Mesodermal cell (in vitro differentiated cells): ENCODE results near the gene ZNF606.

ENCODE experiments used
- H3K27ac ChIP-seq: 2 replicates; pipeline ENCODE4 v1.7.0; 2013; ENCODE audit warnings: mild to moderate bottlenecking, low read depth, low read length, moderate library complexity; ENCODE audit not compliant: severe bottlenecking
- H3K36me3 ChIP-seq: 2 replicates; pipeline ENCODE4 v1.7.1; 2013; ENCODE audit warnings: mild to moderate bottlenecking, low read length, moderate library complexity; ENCODE audit not compliant: control insufficient read depth, insufficient read depth
- H3K4me1 ChIP-seq: one replicate; pipeline ENCODE4 v1.7.1; 2013; ENCODE audit warnings: mild to moderate bottlenecking, low read length; ENCODE audit not compliant: insufficient read depth, control insufficient read depth, poor library complexity, severe bottlenecking
- H3K4me3 ChIP-seq: 2 replicates; pipeline ENCODE4 v1.7.0; 2013; ENCODE audit warnings: low read length, control low read depth, mild to moderate bottlenecking; ENCODE audit not compliant: insufficient read depth, poor library complexity, severe bottlenecking; ENCODE audit errors: extremely low read depth
- H3K9me3 ChIP-seq: 2 replicates; pipeline ENCODE4 v1.7.1; 2013; ENCODE audit warnings: mild to moderate bottlenecking, low read length, moderate library complexity; ENCODE audit not compliant: control insufficient read depth
- WGBS, 2 experiments: methylation state at CpG; one replicate each; pipeline ENCODE4 v1.1.5; 2013; ENCODE audit warnings: missing lambda C conversion rate in 2 of 2; ENCODE audit not compliant: insufficient coverage in 2 of 2; 5-methylcytosine and 5-hydroxymethylcytosine counted together

The ZNF606 gene

GRCh38 chr19:57964761-57965160 is 37.9 kb downstream of the ZNF606 start:
- 66% methylated on average over 3 of the region's 8 CpGs; no CpG with 5 or more reads in 1 of the 2 experiments for whole genome bisulfite sequencing, 2 experiments
- H3K4me1 ChIP-seq, result no peaks in the 10 kb centered on the region
- no peak overlapping the region for H3K4me3 ChIP-seq
- no peak overlapping the region for H3K27ac ChIP-seq
- H3K36me3 ChIP-seq, result no peaks in the 10 kb centered on the region
- H3K9me3 ChIP-seq, result peaks cover 40% of the 10 kb centered on the region

GRCh38 chr19:57961785-57962184 is 40.8 kb downstream of the ZNF606 start:
- Histone ChIP-seq H3K27ac (no peak overlapping the region), H3K9me3 (peaks cover 38% of the 10 kb centered on the region), H3K4me3 (no peak overlapping the region), H3K4me1 (no peaks in the 10 kb centered on the region), H3K36me3 (no peaks in the 10 kb centered on the region)
- 44 to 57% methylated on average over 1 of the region's 1 CpG for WGBS, 2 experiments

GRCh38 chr19:57954996-57955395 is 47.6 kb downstream of the ZNF606 start:
- Histone ChIP-seq H3K4me3 (no peak overlapping the region), H3K9me3 (peaks cover 48% of the 10 kb centered on the region), H3K27ac (no peak overlapping the region), H3K36me3 (no peaks in the 10 kb centered on the region), H3K4me1 (no peaks in the 10 kb centered on the region)
- 81 to 86% methylated on average over 1 to 3 of the region's 4 CpGs for WGBS, 2 experiments

GRCh38 chr19:57949702-57950101 is 52.9 kb downstream of the ZNF606 start:
- H3K4me3 ChIP-seq, result no peak overlapping the region
- WGBS, 2 experiments, result 80 to 89% methylated on average over 8 to 9 of the region's 12 CpGs
- no peak overlapping the region for H3K27ac ChIP-seq
- H3K4me1 ChIP-seq, result peaks cover 5% of the 10 kb centered on the region
- peaks cover 68% of the 10 kb centered on the region for H3K9me3 ChIP-seq
- peaks cover 8% of the 10 kb centered on the region for H3K36me3 ChIP-seq

GRCh38 chr19:57949296-57949695 is 53.3 kb downstream of the ZNF606 start:
- peaks cover 66% of the 10 kb centered on the region for H3K9me3 ChIP-seq
- H3K4me1 ChIP-seq, result peaks cover 5% of the 10 kb centered on the region
- no peak overlapping the region for H3K4me3 ChIP-seq
- peaks cover 12% of the 10 kb centered on the region for H3K36me3 ChIP-seq
- 94 to 95% methylated on average over 22 to 23 of the region's 24 CpGs for WGBS, 2 experiments
- no peak overlapping the region for H3K27ac ChIP-seq

GRCh38 chr19:57947419-57948134 is 55.0 kb downstream of the ZNF606 start, which contains the start of gene ZNF256:
Gene ZNF256, minus strand, starts transcription at chr19:57947706. Its CDS starts 232 bp downstream, at chr19:57947474.
- peaks cover 5% of the 10 kb centered on the region for H3K4me1 ChIP-seq
- H3K9me3 ChIP-seq, result peaks cover 68% of the 10 kb centered on the region
- 2 to 6% methylated on average over 44 to 49 of the region's 54 CpGs for WGBS, 2 experiments
- H3K27ac ChIP-seq, result peak within 1 kb of the TSS; percentile 73
- H3K36me3 ChIP-seq, result peaks cover 30% of the 10 kb centered on the region
- H3K4me3 ChIP-seq, result peak within 1 kb of the TSS; percentile 98

GRCh38 chr19:57947088-57947418 is 55.6 kb downstream of the ZNF606 start:
- Histone ChIP-seq H3K27ac (peak overlapping the region; percentile 73), H3K9me3 (peaks cover 68% of the 10 kb centered on the region), H3K36me3 (peaks cover 35% of the 10 kb centered on the region), H3K4me1 (peaks cover 5% of the 10 kb centered on the region), H3K4me3 (peak overlapping the region; percentile 98)
- 0 to 1% methylated on average over 7 to 10 of the region's 18 CpGs for WGBS, 2 experiments

GRCh38 chr19:57946316-57946715 is 56.3 kb downstream of the ZNF606 start:
- peaks cover 42% of the 10 kb centered on the region for H3K36me3 ChIP-seq
- peaks cover 70% of the 10 kb centered on the region for H3K9me3 ChIP-seq
- 82 to 100% methylated on average over 2 of the region's 2 CpGs for WGBS, 2 experiments
- H3K27ac ChIP-seq, result no peak overlapping the region
- H3K4me1 ChIP-seq, result peaks cover 5% of the 10 kb centered on the region
- H3K4me3 ChIP-seq, result peak overlapping the region; percentile 98

- Histone ChIP-seq H3K4me1 (peaks cover 1% of the 10 kb centered on the region), H3K36me3 (peaks cover 69% of the 10 kb centered on the region), H3K4me3 (no peak overlapping the region), H3K27ac (no peak overlapping the region), H3K9me3 (peaks cover 56% of the 10 kb centered on the region)
- WGBS, 2 experiments, result 100% methylated on average over 2 of the region's 3 CpGs
Observed at GRCh38 chr19:57941593-57941992, 61.0 kb downstream of the ZNF606 start.

GRCh38 chr19:57935731-57936130 is 66.9 kb downstream of the ZNF606 start:
- Histone ChIP-seq H3K36me3 (peaks cover 57% of the 10 kb centered on the region), H3K9me3 (peaks cover 39% of the 10 kb centered on the region), H3K4me1 (no peaks in the 10 kb centered on the region), H3K4me3 (no peak overlapping the region), H3K27ac (no peak overlapping the region)
- 94 to 95% methylated on average over 9 to 11 of the region's 12 CpGs for WGBS, 2 experiments
